Stimulated activated naive CD8-positive, alpha-beta T cell treated with anti-CD3 and anti-CD28 coated beads, Interleukin-15, Interleukin-2, amounts not matched to agents 100 ng/mL and 50 ng/mL, for 24 hours (primary cell): ENCODE data around the gene PLPP7.

Source experiments
- H3K27ac Mint-ChIP-seq: one replicate; pipeline ENCODE4 v1.8.0; 2021; ENCODE audit warnings: mild to moderate bottlenecking, mixed read lengths
- H3K27me3 Mint-ChIP-seq: one replicate; pipeline ENCODE4 v1.8.0; 2021; ENCODE audit warnings: mixed read lengths
- H3K36me3 Mint-ChIP-seq: one replicate; pipeline ENCODE4 v1.8.0; 2021; ENCODE audit warnings: low read depth, mixed read lengths
- H3K4me1 Mint-ChIP-seq: one replicate; pipeline ENCODE4 v1.8.0; 2021; ENCODE audit warnings: low read depth, mixed read lengths
- H3K4me3 Mint-ChIP-seq: one replicate; pipeline ENCODE4 v1.8.0; 2021; ENCODE audit warnings: mild to moderate bottlenecking, mixed read lengths
- H3K9me3 Mint-ChIP-seq: one replicate; pipeline ENCODE4 v1.8.0; 2021; ENCODE audit warnings: mixed read lengths

Gene PLPP7

GRCh38 chr9:131284856-131285255, 4.7 kb upstream of the PLPP7 start:
- H3K27me3 Mint-ChIP-seq, result peaks cover 14% of the 10 kb centered on the region
- no peak overlapping the region for H3K27ac Mint-ChIP-seq
- no peak overlapping the region for H3K4me3 Mint-ChIP-seq
- no peaks in the 10 kb centered on the region for H3K36me3 Mint-ChIP-seq
- H3K4me1 Mint-ChIP-seq, result peaks cover 9% of the 10 kb centered on the region
- no peaks in the 10 kb centered on the region for H3K9me3 Mint-ChIP-seq

- H3K9me3 Mint-ChIP-seq, result no peaks in the 10 kb centered on the region
- no peak overlapping the region for H3K4me3 Mint-ChIP-seq
- peaks cover under 1% of the 10 kb centered on the region for H3K27me3 Mint-ChIP-seq
- no peaks in the 10 kb centered on the region for H3K36me3 Mint-ChIP-seq
- H3K27ac Mint-ChIP-seq, result no peak overlapping the region
- H3K4me1 Mint-ChIP-seq, result peaks cover 1% of the 10 kb centered on the region
Observed at GRCh38 chr9:131287359-131287758, 2.2 kb upstream of the PLPP7 start.

- no peaks in the 10 kb centered on the region for H3K4me1 Mint-ChIP-seq
- H3K36me3 Mint-ChIP-seq, result no peaks in the 10 kb centered on the region
- no peaks in the 10 kb centered on the region for H3K27me3 Mint-ChIP-seq
- no peaks in the 10 kb centered on the region for H3K9me3 Mint-ChIP-seq
- no peak overlapping the region for H3K4me3 Mint-ChIP-seq
- H3K27ac Mint-ChIP-seq, result no peak overlapping the region
Observed at GRCh38 chr9:131288217-131288616, 1.3 kb upstream of the PLPP7 start.

- Mint-ChIP-seq H3K27me3 (no peaks in the 10 kb centered on the region), H3K27ac (no peak overlapping the region), H3K4me1 (no peaks in the 10 kb centered on the region), H3K4me3 (no peak overlapping the region), H3K9me3 (no peaks in the 10 kb centered on the region), H3K36me3 (no peaks in the 10 kb centered on the region)
Observed at GRCh38 chr9:131290036-131290766, 678 bp downstream of the PLPP7 start.

- Mint-ChIP-seq H3K9me3 (no peaks in the 10 kb centered on the region), H3K27me3 (no peaks in the 10 kb centered on the region), H3K27ac (no peak overlapping the region), H3K4me3 (no peak overlapping the region), H3K4me1 (no peaks in the 10 kb centered on the region), H3K36me3 (no peaks in the 10 kb centered on the region)
Observed at GRCh38 chr9:131290767-131291370, 1.3 kb downstream of the PLPP7 start.

GRCh38 chr9:131291795-131292315, 2.3 kb downstream of the PLPP7 start:
- H3K4me1 Mint-ChIP-seq, result no peaks in the 10 kb centered on the region
- no peak overlapping the region for H3K27ac Mint-ChIP-seq
- H3K9me3 Mint-ChIP-seq, result no peaks in the 10 kb centered on the region
- no peaks in the 10 kb centered on the region for H3K27me3 Mint-ChIP-seq
- H3K4me3 Mint-ChIP-seq, result no peak overlapping the region
- H3K36me3 Mint-ChIP-seq, result no peaks in the 10 kb centered on the region

- H3K4me3 Mint-ChIP-seq, result no peak overlapping the region
- H3K27me3 Mint-ChIP-seq, result no peaks in the 10 kb centered on the region
Observed at GRCh38 chr9:131292937-131293336, 3.4 kb downstream of the PLPP7 start.

GRCh38 chr9:131296460-131296859, 6.9 kb downstream of the PLPP7 start:
- H3K27me3 Mint-ChIP-seq, result no peaks in the 10 kb centered on the region

More at GRCh38 chr9:131292937-131293336, 3.4 kb downstream of the PLPP7 start:
- H3K9me3 Mint-ChIP-seq, result no peaks in the 10 kb centered on the region
- no peaks in the 10 kb centered on the region for H3K4me1 Mint-ChIP-seq
- H3K27ac Mint-ChIP-seq, result no peak overlapping the region
- no peaks in the 10 kb centered on the region for H3K36me3 Mint-ChIP-seq

GRCh38 chr9:131296906-131297500, 7.5 kb downstream of the PLPP7 start:
- Mint-ChIP-seq H3K36me3 (no peaks in the 10 kb centered on the region), H3K27me3 (no peaks in the 10 kb centered on the region), H3K9me3 (no peaks in the 10 kb centered on the region), H3K4me3 (no peak overlapping the region), H3K27ac (no peak overlapping the region), H3K4me1 (no peaks in the 10 kb centered on the region)

More at GRCh38 chr9:131296460-131296859, 6.9 kb downstream of the PLPP7 start:
- Mint-ChIP-seq H3K4me1 (no peaks in the 10 kb centered on the region), H3K27ac (no peak overlapping the region), H3K9me3 (no peaks in the 10 kb centered on the region), H3K36me3 (no peaks in the 10 kb centered on the region), H3K4me3 (no peak overlapping the region)

- no peaks in the 10 kb centered on the region for H3K27me3 Mint-ChIP-seq
- H3K4me3 Mint-ChIP-seq, result no peak overlapping the region
- H3K36me3 Mint-ChIP-seq, result no peaks in the 10 kb centered on the region
- no peaks in the 10 kb centered on the region for H3K9me3 Mint-ChIP-seq
- no peak overlapping the region for H3K27ac Mint-ChIP-seq
- no peaks in the 10 kb centered on the region for H3K4me1 Mint-ChIP-seq
Observed at GRCh38 chr9:131297903-131298302, 8.4 kb downstream of the PLPP7 start.

- no peaks in the 10 kb centered on the region for H3K4me1 Mint-ChIP-seq
Observed at GRCh38 chr9:131298341-131298740, 8.8 kb downstream of the PLPP7 start.

GRCh38 chr9:131298816-131299215, 9.3 kb downstream of the PLPP7 start:
- H3K27ac Mint-ChIP-seq, result no peak overlapping the region

More at GRCh38 chr9:131298341-131298740, 8.8 kb downstream of the PLPP7 start:
- H3K36me3 Mint-ChIP-seq, result no peaks in the 10 kb centered on the region
- no peaks in the 10 kb centered on the region for H3K27me3 Mint-ChIP-seq
- H3K27ac Mint-ChIP-seq, result no peak overlapping the region
- H3K9me3 Mint-ChIP-seq, result no peaks in the 10 kb centered on the region
- H3K4me3 Mint-ChIP-seq, result no peak overlapping the region

GRCh38 chr9:131299346-131299960, 9.9 kb downstream of the PLPP7 start:
- Mint-ChIP-seq H3K27ac (no peak overlapping the region), H3K4me3 (no peak overlapping the region), H3K27me3 (no peaks in the 10 kb centered on the region), H3K9me3 (no peaks in the 10 kb centered on the region), H3K36me3 (no peaks in the 10 kb centered on the region), H3K4me1 (no peaks in the 10 kb centered on the region)

More at GRCh38 chr9:131298816-131299215, 9.3 kb downstream of the PLPP7 start:
- Mint-ChIP-seq H3K9me3 (no peaks in the 10 kb centered on the region), H3K27me3 (no peaks in the 10 kb centered on the region), H3K36me3 (no peaks in the 10 kb centered on the region), H3K4me3 (no peak overlapping the region), H3K4me1 (no peaks in the 10 kb centered on the region)

- H3K27me3 Mint-ChIP-seq, result no peaks in the 10 kb centered on the region
- no peak overlapping the region for H3K27ac Mint-ChIP-seq
- H3K4me1 Mint-ChIP-seq, result no peaks in the 10 kb centered on the region
- H3K4me3 Mint-ChIP-seq, result no peak overlapping the region
- no peaks in the 10 kb centered on the region for H3K36me3 Mint-ChIP-seq
- H3K9me3 Mint-ChIP-seq, result no peaks in the 10 kb centered on the region
Observed at GRCh38 chr9:131299961-131300347, 10.4 kb downstream of the PLPP7 start.

- Mint-ChIP-seq H3K27ac (no peak overlapping the region), H3K4me1 (no peaks in the 10 kb centered on the region), H3K9me3 (no peaks in the 10 kb centered on the region), H3K4me3 (no peak overlapping the region), H3K27me3 (no peaks in the 10 kb centered on the region), H3K36me3 (no peaks in the 10 kb centered on the region)
Observed at GRCh38 chr9:131300444-131300843, 10.9 kb downstream of the PLPP7 start.
